Right kidney (tissue), 1 donor: ENCODE results near the gene GBF1.

Experiments used
- DNase-seq: peaks from one replicate; pipeline ENCODE4 v3.0.0-alpha.2; 2016

The GBF1 gene

DNA sequence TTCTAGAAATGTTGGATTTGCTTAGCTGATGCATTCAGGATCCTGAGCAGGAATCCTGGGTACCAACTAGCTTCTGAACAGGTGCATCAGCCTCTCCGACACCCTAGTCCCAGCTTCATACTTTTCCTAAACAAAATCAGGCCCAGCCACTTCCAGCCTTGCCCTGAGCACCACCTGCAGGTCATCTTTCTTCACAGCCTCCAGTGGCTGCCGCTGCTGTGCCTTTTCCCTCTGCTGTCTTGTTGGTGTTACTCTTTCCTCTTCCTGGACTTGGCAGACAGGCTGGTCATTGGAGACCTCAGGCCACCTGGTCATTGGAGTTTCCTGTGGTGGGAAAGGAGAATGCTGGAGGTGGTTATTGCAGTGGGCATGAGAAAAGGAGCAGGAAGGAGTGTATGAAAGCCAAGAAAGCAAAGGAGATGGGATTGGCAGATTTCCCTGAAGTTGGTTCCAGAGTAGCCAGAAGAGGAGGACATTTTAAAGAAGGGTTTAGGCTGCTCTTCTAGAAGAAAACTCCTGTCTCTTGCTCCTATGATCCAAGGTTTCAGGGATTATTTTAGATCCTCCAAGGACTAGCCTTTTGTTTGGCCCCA, 102.0 kb downstream of the GBF1 start:
- DNase-seq, result peak; percentile 28

DNA sequence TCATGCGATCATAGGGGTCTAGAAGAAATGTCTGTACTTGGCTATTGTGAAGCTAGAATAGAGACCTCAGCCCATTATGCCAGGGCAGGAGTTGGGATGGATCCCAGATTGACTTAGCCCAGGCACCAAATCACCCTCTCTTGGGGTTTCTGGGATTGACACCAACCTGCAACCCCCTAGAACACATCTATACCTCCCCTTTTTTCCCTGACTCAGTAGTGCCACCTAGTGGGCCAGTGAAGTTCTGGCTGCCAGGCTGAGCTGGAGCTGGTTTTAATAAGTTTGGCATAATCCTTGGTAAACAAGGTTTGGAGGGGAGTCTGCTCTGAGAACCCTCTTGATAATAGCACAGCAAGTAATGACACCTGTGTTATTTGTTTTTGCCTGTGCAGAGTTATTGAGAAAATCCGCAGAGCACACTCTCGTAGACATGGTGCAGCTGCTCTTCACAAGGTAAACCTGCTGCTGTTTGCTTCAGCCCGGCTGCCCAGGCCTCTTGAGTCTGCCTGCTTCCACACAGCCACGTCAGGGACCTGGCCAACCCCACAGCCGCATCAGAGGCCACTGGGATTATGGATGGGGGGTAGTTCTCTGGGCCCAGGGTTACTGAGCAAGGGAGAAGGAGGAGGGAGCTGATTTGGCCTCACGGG, 106.9 kb downstream of the GBF1 start:
- peak; percentile 55 for DNase-seq

DNA sequence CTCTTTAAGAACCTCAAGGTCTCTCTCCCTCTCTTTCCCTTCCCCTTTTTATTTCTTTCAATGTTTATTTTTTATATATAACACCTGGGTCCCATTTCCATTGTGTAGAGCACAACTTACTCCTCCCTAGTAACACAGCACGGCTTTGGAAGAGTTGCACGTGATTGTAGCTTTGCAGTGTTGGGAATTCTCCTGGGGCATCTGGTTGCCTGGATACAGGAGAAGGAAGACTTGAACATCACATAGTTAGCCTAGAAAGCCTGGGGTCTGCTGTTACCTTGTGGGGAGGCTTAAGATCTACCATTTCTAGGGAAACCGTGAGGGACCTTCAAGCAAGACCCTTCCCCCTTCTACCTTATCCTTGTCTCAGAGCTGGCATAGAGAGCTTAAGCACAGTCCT, 109.1 kb downstream of the GBF1 start:
- no peak for DNase-seq

DNA sequence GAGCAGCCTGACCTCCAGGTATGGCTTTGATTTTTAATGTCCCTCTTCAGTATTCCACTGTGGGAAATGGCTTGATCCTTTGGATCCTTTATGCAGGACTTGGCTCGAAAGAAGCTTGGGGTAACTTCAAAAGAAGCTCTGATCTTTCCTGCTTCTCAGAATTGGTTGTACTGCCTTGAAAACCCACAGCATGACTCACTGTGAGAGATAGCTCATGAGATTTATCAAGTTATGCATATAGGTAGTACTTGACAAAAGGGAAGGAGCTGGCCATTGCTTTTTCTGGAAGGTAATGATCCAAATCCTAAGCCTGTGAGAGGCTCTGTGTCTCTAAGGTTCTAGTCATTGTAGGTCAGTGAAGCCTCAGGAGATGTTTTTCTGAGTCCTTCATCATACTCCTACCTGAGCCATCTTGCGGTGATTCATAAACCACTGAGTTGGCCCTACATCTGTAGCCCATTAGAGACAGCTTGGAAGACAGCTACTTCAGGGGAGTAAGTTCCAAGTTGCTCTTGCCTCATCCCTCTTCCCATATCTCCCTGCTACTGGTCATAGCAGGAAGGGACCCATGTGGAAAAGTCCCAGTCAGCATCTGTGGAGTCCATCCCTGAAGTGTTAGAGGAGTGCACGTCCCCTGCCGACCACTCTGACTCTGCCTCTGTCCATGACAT, 113.5 kb downstream of the GBF1 start:
- no peak for DNase-seq

DNA sequence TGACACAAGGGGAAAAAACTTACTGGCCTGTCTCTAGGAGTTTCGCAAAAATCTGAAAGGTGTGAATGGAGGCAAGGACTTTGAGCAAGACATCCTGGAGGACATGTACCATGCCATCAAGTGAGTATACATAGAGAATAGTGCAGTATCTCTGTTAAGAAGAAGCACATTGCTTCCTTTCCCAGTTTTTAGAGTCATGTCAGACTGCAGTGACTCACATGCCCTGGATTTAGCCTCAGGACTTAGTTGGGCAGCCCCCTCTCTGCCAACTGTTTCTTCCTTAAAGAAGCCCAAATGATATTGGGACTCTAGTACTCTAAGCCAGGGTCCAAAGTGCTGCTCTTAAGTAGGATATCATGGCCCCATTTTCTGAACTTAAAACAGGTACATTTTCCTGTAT, 122.1 kb downstream of the GBF1 start:
- no peak for DNase-seq

DNA sequence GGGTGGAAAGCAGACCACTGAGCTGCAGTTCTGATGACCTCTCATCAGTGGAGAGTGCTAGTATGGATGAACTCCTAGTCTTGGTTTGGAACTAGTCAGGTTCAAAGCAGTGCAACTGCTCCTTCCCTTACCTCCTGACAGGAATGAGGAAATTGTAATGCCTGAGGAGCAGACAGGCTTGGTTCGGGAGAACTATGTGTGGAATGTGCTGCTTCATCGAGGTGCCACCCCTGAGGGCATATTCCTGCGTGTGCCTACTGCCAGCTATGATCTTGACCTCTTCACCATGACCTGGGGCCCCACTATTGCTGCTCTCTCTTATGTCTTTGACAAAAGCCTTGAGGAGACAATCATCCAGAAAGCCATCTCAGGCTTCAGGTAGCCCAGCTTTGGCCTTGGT, 122.7 kb downstream of the GBF1 start:
- DNase-seq, result no peak

DNA sequence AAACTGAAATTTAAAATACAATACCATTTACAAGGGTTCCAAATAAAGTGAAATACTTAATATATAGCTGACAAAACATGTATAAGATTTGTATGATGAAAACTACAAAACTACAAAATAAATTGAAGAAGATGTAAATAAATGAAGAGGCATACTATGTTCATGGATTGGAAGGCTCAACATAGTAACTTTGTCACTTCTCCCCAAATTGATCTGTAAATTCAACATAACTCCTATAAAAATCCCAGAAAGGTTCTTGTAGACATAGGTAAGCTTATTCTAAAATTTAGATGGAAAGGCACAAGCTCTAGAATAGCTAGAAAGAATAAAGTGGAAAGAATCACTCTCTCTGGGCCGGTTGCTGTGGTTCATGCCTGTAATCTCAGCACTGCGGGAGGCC, 126.0 kb downstream of the GBF1 start:
- DNase-seq, result no peak

DNA sequence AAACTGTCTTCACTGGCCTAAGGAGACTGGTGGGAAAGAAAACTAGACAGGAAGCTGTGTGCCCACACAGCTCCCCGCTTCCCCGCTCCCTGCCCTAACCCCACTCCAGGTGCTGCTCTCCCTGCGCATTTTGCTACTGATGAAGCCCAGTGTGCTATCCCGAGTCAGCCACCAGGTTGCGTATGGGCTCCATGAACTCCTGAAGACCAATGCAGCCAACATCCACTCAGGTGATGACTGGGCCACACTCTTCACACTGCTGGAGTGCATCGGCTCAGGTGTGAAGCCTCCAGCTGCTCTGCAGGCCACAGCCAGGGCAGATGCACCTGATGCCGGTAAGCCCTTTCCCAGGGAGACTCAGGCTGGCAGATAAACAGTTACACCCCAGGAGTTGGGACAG, 129.9 kb downstream of the GBF1 start:
- no peak for DNase-seq

DNA sequence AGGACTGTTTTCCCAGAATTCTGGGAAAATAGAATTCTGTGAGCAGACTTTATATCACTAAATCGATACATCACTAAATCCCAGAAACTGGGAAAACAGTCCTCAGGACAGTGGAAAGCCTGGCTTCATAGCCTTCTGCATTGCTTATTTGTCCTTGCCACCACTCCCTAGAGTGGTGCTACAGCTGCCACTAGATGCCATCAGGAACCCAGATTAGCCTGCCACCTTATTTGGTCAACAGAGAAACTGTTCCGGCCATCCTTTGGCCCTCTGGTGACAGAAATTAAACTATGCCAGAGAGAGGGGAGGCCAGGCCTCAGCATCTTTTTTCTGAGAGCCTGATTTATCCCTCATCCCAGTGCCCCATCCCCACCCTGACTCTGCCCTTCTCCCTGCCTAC, 130.5 kb downstream of the GBF1 start:
- no peak for DNase-seq

DNA sequence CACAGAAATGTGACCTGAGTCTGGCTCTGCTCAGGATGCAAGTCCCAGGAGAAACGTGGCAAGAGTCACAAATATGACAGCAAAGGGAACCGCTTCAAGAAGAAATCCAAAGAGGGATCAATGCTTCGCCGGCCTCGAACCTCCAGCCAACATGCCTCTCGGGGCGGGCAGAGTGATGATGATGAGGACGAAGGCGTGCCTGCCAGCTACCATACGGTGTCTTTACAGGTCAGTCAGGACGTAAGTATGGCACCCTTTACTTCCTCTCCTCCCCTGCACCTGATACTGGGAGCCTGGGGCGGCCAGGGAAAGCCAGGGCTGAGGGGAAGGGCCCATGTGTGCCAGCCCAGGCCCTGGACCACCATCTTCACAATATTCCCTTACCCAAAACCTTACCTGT, 131.6 kb downstream of the GBF1 start:
- DNase-seq, result no peak

DNA sequence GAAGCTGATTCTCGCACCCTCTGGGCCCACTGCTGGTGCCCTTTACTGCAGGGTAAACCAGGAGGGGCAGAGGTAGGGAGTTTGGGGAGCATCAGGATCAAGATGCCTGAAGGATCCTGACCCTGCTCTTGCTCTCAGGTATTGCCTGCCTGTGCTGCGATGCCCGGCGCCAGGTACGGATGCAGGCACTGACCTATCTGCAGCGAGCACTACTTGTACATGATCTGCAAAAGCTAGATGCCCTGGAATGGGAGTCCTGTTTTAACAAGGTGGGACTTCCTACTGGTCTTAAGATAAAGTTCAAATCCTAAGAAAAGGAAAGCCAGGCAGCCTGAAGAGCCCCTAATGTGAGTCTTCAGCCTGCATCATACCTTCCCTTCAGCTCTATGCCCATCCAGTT, 134.1 kb downstream of the GBF1 start:
- no peak for DNase-seq

DNA sequence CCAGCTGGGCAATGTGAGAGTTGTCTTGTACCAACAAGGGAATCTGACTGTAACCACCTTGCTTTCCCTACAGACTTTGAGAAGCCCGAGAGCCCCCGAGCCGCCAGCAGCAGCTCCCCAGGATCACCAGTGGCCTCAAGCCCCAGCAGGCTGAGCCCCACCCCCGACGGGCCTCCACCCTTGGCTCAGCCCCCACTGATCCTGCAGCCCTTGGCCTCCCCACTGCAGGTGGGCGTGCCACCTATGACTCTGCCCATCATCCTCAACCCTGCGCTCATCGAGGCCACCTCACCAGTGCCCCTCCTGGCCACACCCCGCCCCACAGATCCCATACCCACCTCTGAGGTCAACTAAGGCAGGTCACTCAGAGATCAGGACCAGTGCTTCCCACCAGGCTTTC, 136.7 kb downstream of the GBF1 start:
- no peak for DNase-seq

DNA sequence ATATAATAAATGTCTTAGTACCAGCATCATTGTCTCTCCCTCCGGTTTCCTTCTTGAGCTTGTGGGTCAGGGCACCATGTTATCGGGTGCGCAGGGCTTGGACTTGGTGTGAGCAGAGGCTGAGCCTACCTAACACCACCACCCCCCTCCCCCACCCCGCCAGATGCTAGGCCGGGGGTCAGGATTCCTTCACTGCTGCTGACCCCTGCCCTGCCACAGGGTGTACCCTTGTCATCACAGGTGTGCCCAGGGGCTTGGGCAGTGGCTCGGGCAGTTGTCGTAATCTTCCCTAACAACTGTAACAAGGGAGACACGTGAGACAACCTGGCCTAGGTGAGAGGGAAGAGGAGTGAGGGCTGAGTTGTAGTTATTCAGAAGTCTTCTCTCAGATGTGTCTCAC, 137.5 kb downstream of the GBF1 start:
- no peak for DNase-seq

DNA sequence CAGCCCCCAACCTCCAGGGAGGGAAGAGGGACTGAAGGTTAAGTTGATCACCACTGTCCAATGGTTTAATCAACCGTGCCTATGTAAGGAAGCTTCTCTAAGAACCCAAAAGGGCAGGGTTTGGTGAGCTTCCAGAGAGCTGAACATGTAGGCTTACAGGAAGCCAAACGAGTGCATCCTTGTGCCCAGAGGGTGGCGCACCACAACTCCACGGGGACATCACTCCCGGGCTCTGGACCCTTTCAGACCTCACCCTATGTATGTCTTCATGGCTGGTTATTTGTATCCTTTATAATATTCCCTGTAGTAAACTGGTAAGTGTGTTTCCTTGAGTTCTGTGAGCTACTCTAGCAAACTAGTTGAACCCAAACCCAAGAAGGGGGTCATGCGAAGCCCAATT, 138.7 kb downstream of the GBF1 start:
- no peak for DNase-seq

DNA sequence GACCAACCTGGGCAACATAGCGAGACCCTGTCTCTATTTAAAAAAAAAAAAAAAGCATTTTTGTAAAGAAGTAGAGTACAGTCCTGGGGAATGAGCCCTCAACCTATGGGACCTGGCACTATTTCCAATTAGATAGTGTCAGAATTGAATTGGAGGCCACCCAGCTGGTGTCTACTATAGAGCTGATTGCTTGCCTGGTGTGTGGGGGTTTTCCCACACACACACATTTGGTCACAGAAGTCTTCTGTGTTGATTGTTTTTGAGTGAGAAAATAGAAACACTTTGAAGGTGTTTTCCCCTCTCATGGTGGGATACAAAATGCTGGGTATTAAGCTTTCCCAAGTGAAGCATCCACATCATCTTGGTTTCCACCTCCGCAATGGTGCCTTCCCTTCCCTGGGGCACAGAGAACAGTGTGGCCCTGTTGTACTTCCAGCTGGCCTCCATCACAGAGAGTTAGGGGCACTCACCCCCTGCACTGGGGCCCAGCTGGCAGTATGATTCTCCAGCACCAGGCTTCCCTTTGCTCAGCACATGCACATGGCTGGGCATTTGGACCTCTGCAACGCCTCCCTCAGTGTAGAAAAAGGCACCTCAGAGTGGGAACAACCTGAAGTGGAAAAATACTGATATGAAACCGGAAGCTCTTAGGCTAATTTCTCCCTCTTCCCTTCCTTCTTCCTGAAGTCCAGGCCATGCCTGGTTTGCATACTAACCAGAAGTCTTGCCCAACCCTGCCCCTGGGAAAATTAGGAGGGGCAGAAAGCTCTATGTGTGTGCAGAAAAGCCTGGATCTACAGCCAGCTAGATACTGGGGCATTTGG, 139.5 kb downstream of the GBF1 start:
- no peak for DNase-seq

DNA sequence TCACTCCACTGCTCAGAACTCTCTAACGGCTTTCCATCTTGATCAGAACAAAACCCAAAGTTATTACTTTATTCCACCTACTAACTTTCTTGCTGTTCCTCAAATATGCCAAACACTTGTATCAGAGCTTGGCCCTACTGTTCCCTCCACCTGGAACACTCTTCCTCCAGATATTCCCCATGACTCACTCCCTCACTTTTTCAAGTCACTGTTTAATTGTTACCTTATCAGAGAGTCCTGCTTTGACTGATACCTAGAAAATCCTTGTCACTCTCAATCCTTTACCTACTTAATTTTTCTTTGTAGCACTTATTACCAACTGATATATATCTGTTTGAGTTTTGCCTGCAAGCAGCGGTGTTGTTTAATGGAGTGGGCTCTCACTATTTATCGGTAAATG, 144.6 kb downstream of the GBF1 start:
- DNase-seq, result no peak

DNA sequence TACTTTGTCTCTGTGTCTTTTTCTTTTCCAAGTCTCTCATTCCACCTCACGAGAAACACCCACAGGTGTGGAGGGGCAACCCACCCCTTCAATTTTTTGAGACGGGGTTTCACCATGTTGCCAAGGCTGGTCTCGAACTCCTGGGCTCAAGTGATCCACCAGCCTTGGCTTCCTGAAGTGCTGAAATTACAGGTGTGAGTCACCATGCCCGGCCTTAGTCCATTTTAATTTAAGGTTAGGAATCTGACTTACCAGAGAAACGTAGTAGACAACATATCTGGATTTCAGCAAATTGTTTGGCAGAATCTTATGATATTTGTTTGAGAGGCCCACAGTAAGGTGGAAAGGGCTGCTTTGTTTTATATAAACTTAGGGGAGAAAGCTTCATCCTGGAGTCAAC, 147.0 kb downstream of the GBF1 start:
- DNase-seq, result no peak

DNA sequence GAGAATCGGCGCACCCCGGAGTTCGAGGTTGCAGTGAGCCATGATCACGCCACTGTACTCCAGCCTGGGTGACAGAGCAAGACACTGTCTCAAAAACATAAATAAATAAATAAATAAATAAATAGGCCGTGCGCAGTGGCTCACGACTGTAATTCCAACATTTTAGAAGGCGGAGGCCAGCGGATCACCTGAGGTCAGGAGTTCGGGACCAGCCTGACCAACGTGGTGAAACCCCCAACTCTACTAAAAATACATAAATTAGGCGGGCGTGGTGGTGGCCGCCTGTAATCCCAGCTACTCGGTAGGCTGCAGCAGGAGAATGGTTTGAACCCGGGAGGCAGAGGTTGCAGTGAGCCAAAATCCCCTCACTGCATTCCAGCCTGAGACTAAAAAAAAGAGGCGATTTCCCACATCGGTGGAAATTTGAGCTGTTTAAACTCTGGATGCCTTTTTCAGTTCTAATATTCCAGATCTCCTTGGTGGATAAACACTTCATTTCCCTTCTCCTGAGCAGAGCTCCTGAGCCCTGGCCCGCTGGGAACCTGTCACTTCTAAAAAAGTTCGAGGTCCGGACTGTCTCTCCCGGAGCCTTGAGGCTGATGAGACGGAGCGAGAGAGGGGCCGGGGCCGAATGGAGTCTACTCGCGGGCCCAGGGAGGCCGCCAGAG, 148.2 kb downstream of the GBF1 start:
- DNase-seq, result no peak

DNA sequence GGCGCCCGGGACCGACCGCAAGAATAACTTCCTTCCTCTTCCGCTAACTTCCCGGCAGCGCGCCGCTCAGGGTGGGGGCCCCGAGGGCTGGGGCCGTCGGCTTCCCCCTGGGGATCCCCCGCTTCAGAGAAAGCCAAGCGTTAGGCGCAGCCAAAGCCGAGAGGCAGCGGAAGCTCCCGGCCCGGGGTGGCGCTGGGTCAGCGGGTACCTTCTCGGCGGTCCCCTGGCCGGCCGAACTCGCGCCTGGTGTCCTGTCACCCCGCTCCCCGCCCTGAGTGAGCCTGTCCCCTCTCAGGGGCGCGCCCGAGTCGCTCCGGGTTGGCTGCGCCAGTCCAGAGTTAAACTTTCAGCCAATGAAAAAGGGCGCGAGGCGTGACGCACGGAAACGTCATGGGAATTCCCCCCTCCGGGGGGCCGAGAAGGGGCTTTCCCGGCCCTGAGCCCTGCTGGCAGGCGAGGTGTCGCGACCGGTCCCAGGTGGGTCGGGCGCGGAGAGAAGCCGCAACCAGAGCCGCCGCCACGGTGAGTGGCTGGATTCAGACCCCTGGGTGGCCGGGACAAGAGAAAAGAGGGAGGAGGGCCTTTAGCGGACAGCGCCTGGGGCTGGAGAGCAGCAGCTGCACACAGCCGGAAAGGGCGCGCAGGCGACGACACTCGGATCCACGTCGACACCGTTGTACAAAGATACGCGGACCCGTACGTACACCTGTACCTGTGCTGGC, 148.9 kb downstream of the GBF1 start:
- peak; percentile 98 for DNase-seq

DNA sequence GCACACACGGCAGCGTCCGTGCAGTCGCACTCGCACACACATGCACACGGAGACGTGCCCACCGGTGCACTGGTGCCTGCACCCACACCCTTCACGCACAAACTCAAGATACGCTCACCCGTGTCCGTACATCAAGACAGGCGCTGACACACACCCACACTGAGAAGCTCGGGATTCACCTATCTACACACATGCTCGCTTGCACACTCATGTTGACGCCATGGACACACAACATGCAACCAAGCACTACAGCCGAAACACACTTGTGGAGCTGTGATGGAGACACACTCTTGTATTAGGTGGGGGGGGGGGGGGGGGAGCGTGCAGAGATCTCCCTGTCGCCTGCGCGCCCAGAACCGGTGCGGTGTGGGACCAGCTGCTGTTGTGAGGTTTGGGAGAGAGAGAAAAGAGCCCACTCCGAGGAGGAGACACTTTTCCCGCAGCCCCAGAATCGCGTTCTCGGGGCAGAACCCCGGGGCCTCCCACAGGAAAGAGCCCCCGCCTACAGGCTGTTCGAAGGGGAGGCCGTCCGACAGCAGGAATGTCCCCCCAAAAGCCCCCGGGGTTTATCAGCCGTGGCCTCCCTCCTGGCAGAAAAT, 149.6 kb downstream of the GBF1 start:
- no peak for DNase-seq
